Measurements from ENCODE around the gene CDC16.

Gene CDC16

DNA sequence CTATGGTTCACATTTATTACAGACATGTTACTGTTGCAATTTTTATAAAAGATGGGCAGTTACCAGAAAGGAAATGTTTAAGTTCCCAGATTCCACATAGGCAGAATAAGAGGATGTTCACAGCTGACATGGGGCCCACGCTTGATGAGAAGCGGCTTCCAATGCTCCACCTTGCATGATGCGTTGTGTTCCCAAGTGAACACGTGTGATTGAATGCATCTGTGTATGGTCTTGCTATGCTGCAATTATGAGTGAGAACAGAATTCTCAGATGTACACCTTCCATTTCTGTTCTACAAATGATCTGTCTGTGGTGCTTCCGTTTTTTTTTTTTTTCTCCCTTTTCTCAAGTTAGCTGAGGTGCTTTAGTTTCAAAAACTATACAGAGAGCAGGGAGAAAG, 62.2 kb downstream of the CDC16 start:
- TF ChIP-seq, protein P1, sequence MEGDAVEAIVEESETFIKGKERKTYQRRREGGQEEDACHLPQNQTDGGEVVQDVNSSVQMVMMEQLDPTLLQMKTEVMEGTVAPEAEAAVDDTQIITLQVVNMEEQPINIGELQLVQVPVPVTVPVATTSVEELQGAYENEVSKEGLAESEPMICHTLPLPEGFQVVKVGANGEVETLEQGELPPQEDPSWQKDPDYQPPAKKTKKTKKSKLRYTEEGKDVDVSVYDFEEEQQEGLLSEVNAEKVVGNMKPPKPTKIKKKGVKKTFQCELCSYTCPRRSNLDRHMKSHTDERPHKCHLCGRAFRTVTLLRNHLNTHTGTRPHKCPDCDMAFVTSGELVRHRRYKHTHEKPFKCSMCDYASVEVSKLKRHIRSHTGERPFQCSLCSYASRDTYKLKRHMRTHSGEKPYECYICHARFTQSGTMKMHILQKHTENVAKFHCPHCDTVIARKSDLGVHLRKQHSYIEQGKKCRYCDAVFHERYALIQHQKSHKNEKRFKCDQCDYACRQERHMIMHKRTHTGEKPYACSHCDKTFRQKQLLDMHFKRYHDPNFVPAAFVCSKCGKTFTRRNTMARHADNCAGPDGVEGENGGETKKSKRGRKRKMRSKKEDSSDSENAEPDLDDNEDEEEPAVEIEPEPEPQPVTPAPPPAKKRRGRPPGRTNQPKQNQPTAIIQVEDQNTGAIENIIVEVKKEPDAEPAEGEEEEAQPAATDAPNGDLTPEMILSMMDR (IDR thresholded peaks at IDR 0.05; ENCODE audit: low read depth, low read length, missing control alignments) = no peak
- H3K27ac ChIP-seq = no peak overlapping the region
- no peak overlapping the region for H3K4me3 ChIP-seq (ENCODE audit: low read depth, low read length)
- no peak for DNase-seq
- in situ Hi-C loops (cut with HindIII; ENCODE audit: low pct_ligation_motif_present, low sequenced_read_pairs) = no loop called here
- H3K27me3 ChIP-seq (replicated peaks) = no peaks in the 10 kb centered on the region
- H3K36me3 ChIP-seq (replicated peaks) = peaks cover 10% of the 10 kb centered on the region

DNA sequence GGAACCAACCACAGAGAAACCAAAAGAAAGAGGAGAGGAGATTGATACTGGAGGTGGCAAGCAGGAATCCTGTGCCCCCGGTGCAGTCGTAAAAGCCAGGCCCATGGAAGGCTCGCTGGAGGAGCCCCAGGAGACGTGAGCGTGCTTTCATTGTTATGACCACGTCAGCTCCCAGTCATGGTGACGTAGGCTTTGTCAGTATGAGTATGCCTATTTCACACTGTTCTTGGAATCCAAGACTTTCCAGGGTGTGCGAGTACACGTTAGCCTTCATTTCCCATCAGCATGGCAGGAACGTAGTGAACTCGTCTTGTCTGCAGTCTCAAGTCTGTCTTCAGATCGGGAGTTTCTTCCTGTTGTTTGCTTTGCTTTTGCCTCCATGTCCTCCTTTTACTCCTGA, 64.2 kb downstream of the CDC16 start:
- H3K36me3 ChIP-seq (replicated peaks) = peaks cover 20% of the 10 kb centered on the region
- DNase-seq = no peak
- in situ Hi-C loops (cut with HindIII; ENCODE audit: low pct_ligation_motif_present, low sequenced_read_pairs) = no loop called here

DNA sequence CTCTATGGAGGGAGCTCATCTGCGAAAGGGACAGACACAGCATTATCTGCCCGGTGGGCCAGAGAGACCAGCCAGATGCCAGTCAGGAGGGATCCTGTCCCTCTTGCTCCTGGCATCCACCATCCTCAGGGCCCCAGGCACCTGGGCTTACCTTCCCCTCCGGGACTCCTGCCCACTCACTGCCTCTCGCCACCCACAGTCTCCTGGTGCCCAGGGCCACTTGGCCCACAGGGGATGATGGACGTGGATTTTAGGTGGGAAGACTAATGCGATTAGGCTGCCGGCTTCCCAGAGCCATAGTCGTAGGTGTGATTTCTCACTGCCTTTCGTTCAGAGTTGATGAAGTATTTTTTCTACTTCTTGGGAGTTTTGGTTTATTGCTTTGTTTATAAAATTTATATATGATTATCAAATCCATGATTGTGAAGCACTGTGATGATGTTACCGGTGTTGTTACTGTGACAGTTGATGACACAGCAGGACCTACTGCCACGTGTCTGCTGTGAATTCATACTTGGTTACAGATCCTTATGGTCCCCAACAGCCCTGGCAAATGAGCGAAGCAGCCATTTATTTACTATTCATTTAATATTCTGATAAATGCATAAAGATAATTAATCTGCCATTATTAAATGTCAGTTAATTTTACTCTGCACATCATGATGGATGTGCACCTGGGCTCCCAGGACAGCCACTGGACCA, 65.1 kb downstream of the CDC16 start:
- Histone ChIP-seq H3K36me3 (replicated peaks) (peaks cover 24% of the 10 kb centered on the region), H3K27ac (no peak overlapping the region)

More for the DNA sequence above, 64.2 kb downstream of the CDC16 start:
- TF ChIP-seq, protein P1 (IDR thresholded peaks at IDR 0.05; ENCODE audit: low read depth, low read length, missing control alignments) = no peak
- Histone ChIP-seq H3K27ac (no peak overlapping the region), H3K27me3 (replicated peaks) (no peaks in the 10 kb centered on the region), H3K4me3 (ENCODE audit: low read depth, low read length) (no peak overlapping the region)

DNA sequence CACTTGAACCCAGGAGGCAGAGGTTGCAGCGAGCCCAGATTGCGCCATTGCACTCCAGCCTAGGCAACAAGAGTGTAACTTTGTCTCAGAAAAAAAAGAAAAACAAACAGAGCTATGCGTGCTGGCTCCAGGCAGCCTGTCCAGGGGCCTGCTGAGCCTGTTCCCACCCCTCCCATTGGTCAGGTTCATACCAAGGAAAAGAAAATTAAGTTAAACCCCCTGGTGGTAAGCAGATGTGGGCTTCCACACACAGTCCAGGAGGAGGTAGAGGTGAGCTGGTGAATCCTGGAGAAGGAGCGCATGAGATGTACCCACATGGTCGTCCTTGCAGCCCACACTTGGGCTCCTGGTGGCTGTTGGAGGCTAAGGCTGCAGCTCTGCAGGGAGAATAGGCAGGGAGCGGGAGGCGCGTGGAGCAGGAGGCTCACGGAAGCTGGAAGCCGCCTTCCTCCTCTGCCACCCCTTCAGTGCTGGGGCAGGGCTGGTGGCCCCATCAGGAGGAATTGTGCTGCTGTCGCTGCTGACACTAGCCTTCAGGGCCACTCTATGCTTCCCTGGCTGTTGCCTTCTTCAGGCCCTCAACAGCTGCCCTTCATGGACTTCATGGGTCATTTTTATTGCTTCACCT, 69.1 kb downstream of the CDC16 start:
- TF ChIP-seq, protein P1 (IDR thresholded peaks at IDR 0.05; ENCODE audit: low read depth, low read length, missing control alignments) = no peak
- in situ Hi-C loops (cut with HindIII; ENCODE audit: low pct_ligation_motif_present, low sequenced_read_pairs) = no loop called here

More for the DNA sequence above, 65.1 kb downstream of the CDC16 start:
- TF ChIP-seq, protein P1 (IDR thresholded peaks at IDR 0.05; ENCODE audit: low read depth, low read length, missing control alignments) = no peak
- H3K4me3 ChIP-seq (ENCODE audit: low read depth, low read length) = no peak overlapping the region
- in situ Hi-C loops (cut with HindIII; ENCODE audit: low pct_ligation_motif_present, low sequenced_read_pairs) = no loop called here
- H3K27me3 ChIP-seq (replicated peaks) = no peaks in the 10 kb centered on the region
- no peak for DNase-seq

DNA sequence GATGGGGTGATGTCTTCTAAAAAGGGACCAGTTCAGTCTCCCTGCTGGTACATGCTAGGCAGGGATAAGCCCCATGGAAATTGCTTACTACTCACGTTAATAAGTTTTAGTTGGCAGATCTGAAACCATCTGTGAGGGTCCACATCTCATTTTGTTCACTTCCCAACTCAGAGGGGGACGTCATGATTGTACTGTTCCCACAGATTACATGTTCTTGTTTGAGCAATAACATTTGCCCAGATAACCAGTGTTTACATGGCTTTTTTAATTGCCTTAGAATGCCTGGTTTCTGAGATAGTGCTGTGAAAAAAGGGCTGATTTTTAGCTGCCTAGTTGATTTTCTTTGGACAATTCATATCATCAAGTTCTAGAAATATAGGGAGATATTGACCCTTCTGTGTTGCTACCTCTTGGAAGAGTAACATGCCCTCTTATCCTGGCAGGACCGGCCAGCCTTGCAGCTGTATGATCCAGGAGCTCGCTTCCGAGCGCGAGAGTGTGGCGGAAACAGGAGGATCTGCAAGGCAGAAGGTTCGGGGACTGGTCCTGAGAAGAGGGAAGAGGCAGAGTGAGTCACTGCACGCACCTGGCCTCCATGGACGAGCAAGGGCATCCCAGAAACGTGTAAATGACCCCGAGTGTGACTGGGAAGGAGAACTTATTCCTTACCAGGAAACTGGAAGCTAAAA, 69.8 kb downstream of the CDC16 start:
- peaks cover 26% of the 10 kb centered on the region for H3K36me3 ChIP-seq (replicated peaks)
- TF ChIP-seq, protein P1 (IDR thresholded peaks at IDR 0.05; ENCODE audit: low read depth, low read length, missing control alignments) = no peak
- H3K27me3 ChIP-seq (replicated peaks) = no peaks in the 10 kb centered on the region
- in situ Hi-C loops (cut with HindIII; ENCODE audit: low pct_ligation_motif_present, low sequenced_read_pairs) = no loop called here
- DNase-seq = no peak
- H3K4me3 ChIP-seq (ENCODE audit: low read depth, low read length) = no peak overlapping the region
- no peak overlapping the region for H3K27ac ChIP-seq

More for the DNA sequence above, 69.1 kb downstream of the CDC16 start:
- no peak for DNase-seq
- H3K27me3 ChIP-seq (replicated peaks) = no peaks in the 10 kb centered on the region
- no peak overlapping the region for H3K27ac ChIP-seq
- peaks cover 28% of the 10 kb centered on the region for H3K36me3 ChIP-seq (replicated peaks)
- no peak overlapping the region for H3K4me3 ChIP-seq (ENCODE audit: low read depth, low read length)

All from brain microvascular endothelial cell (primary cell).